GM12878 (cell line): ENCODE measurements around the gene FLYWCH2. TPM values are rescaled to one million over a fixed set of nuclear protein-coding genes. Genes with fewer than 3 reads are reported as not detected.
"Not testable (repeated sequence)": the region's sequence is repeated elsewhere in the genome, so short reads cannot be mapped to it uniquely, and the experiment has no call there.

ENCODE experiments used
- ATAC-seq: fragments of 200-7000 bp; cut with Tn5 transposase; 3 replicates; pipeline ENCODE4 v1.9.1; 2020; ENCODE audit warnings: mild to moderate bottlenecking, moderate library complexity
- BruUV-seq: library from RNA; stranded (reverse); fragments of 400-500 nt; replicated peaks from 2 replicates; lab custom pipeline; 2021; lab: Mats Ljungman, UMichigan
- CTCF ChIA-PET: fragments of 300-600 bp; sonication (Branson Sonifier 250); formaldehyde crosslinking; extraction: SDS; loops from one replicate; lab custom pipeline; 2021; ENCODE audit warnings: inconsistent platforms; lab: Yijun Ruan, JAX
- POLR2A ChIA-PET: fragments of 350-600 bp; formaldehyde crosslinking; extraction: SDS; loops from one replicate; lab custom pipeline; 2021; ENCODE audit warnings: inconsistent platforms; lab: Charles Lee
- RAD21 ChIA-PET: fragments of 300-600 bp; sonication (Branson Sonifier 250); formaldehyde crosslinking; loops from one replicate; lab custom pipeline; 2023; ENCODE audit warnings: antibody characterized with exemption; ENCODE audit not compliant: unreplicated experiment; lab: Charles Lee
- SMC1A ChIA-PET: fragments of 300-600 bp; sonication (Branson Sonifier 250); formaldehyde crosslinking; loops from one replicate; lab custom pipeline; 2023; ENCODE audit not compliant: unreplicated experiment, uncharacterized antibody; lab: Charles Lee
- DNase-seq: peaks from one replicate; pipeline ENCODE4 v3.0.0-alpha.2; 2011; ENCODE audit warnings: low read depth, low spot score
- FAIRE-seq: peaks from 3 replicates; lab custom pipeline; 2011; peaks lifted over from hg19 to GRCh38; lab: Jason Lieb, UNC
- H2AFZ ChIP-seq: 2 replicates; pipeline ENCODE4 v1.6.0; 2011; ENCODE audit warnings: low read depth, low read length, control low read depth; ENCODE audit not compliant: control insufficient read depth
- H3K27ac ChIP-seq: 2 replicates; pipeline ENCODE4 v1.5.1; 2011; ENCODE audit warnings: control low read depth; ENCODE audit not compliant: control insufficient read depth, insufficient read depth
- H3K27me3 ChIP-seq, 2 experiments: replicated peaks in 1 of 2; 2 replicates each; pipeline versions ENCODE4 v1.6.0 to v1.6.1; 2011; ENCODE audit warnings: low read length in 1 of 2; ENCODE audit not compliant: control insufficient read depth in 2 of 2, insufficient read depth in 2 of 2
- H3K36me3 ChIP-seq, 2 experiments: 2 replicates each; pipeline ENCODE4 v1.5.1; 2011; ENCODE audit warnings: low read length in 1 of 2; ENCODE audit not compliant: control insufficient read depth in 2 of 2, insufficient read depth in 2 of 2
- H3K4me1 ChIP-seq: 2 replicates; pipeline ENCODE4 v1.6.1; 2011; ENCODE audit warnings: mild to moderate bottlenecking, low read length, moderate library complexity, mixed read lengths; ENCODE audit not compliant: control insufficient read depth, insufficient read depth
- H3K4me2 ChIP-seq: 2 replicates; pipeline ENCODE4 v1.6.0; 2011; ENCODE audit warnings: control low read depth; ENCODE audit not compliant: control insufficient read depth, insufficient read depth
- H3K4me3 ChIP-seq: fragments of 200-600 bp; sonication (generic); 2 replicates; pipeline ENCODE4 v1.5.1; 2016
- H3K79me2 ChIP-seq: 2 replicates; pipeline ENCODE4 v1.6.0; 2011; ENCODE audit warnings: low read length; ENCODE audit not compliant: control insufficient read depth, insufficient read depth
- H3K9ac ChIP-seq: 2 replicates; pipeline ENCODE4 v1.8.0; 2011; ENCODE audit warnings: low read length, control low read depth, mixed read lengths; ENCODE audit not compliant: control insufficient read depth, insufficient read depth
- H3K9me3 ChIP-seq: replicated peaks from 3 replicates; pipeline ENCODE4 v1.5.1; 2011; ENCODE audit warnings: mild to moderate bottlenecking, low read length; ENCODE audit not compliant: control insufficient read depth, insufficient read depth
- H4K20me1 ChIP-seq: 2 replicates; pipeline ENCODE4 v1.6.0; 2011; ENCODE audit not compliant: control insufficient read depth, insufficient read depth
- ATF7 ChIP-seq: fragments of 450-650 bp; IDR thresholded peaks from 2 replicates; pipeline ENCODE4 v1.6.1; 2016; ENCODE audit warnings: low read depth, mild to moderate bottlenecking
- BMI1 ChIP-seq: fragments of 450-650 bp; IDR thresholded peaks from 2 replicates; pipeline ENCODE4 v1.6.1; 2016; ENCODE audit warnings: mild to moderate bottlenecking, moderate library complexity, borderline replicate concordance
- CREB1 ChIP-seq: IDR thresholded peaks from 2 replicates; pipeline ENCODE4 v1.6.1; 2012; ENCODE audit warnings: low read depth, mild to moderate bottlenecking, inconsistent platforms
- CREM ChIP-seq: IDR thresholded peaks from 2 replicates; pipeline ENCODE4 v1.6.1; 2014; ENCODE audit warnings: antibody characterized with exemption, low read depth
- CTCF ChIP-seq, 3 experiments: IDR thresholded peaks in 2 of 3; conservative IDR thresholded peaks in 1 of 3; 2 replicates each; pipeline ENCODE4 v1.5.1; 2011; ENCODE audit warnings: low read depth in 3 of 3, low read length in 3 of 3, mild to moderate bottlenecking in 3 of 3, control low read depth in 2 of 3, moderate library complexity in 2 of 3, inconsistent platforms in 1 of 3, mixed read lengths in 1 of 3; ENCODE audit not compliant: control insufficient read depth in 2 of 3, insufficient read depth in 1 of 3; ENCODE audit errors: extremely low read depth in 1 of 3
- IKZF1 ChIP-seq: fragments of 450-650 bp; conservative IDR thresholded peaks from 2 replicates; pipeline ENCODE4 v1.6.1; 2017; ENCODE audit warnings: antibody characterized with exemption, mild to moderate bottlenecking
- NBN ChIP-seq: fragments of 450-650 bp; IDR thresholded peaks from 2 replicates; pipeline ENCODE4 v1.6.1; 2016
- RAD21 ChIP-seq: IDR thresholded peaks from 2 replicates; pipeline ENCODE4 v1.6.1; 2011; ENCODE audit warnings: mild to moderate bottlenecking, low read depth, low read length, moderate library complexity; ENCODE audit not compliant: insufficient read depth
- RUNX3 ChIP-seq: IDR thresholded peaks from 2 replicates; pipeline ENCODE4 v1.6.1; 2012; ENCODE audit warnings: low read length, inconsistent platforms
- SKIL ChIP-seq: fragments of 450-650 bp; IDR thresholded peaks from 2 replicates; pipeline ENCODE4 v1.6.1; 2017; ENCODE audit warnings: mild to moderate bottlenecking, low read depth, inconsistent platforms; ENCODE audit not compliant: poor library complexity, severe bottlenecking
- SMARCA5 ChIP-seq: fragments of 450-650 bp; IDR thresholded peaks from 2 replicates; pipeline ENCODE4 v1.6.1; 2017; ENCODE audit warnings: mild to moderate bottlenecking
- SMC3 ChIP-seq: IDR thresholded peaks from 2 replicates; pipeline ENCODE4 v1.6.1; 2011; ENCODE audit warnings: low read length, improper control_type of control experiment, borderline replicate concordance
- TCF7 ChIP-seq: IDR thresholded peaks from 2 replicates; pipeline ENCODE4 v1.6.1; 2014; ENCODE audit warnings: antibody characterized with exemption, borderline replicate concordance
- WGBS: methylation state at CpG from one replicate; pipeline ENCODE4 v1.1.6; 2016; ENCODE audit warnings: low lambda C conversion rate; ENCODE audit not compliant: insufficient replicate concordance, insufficient coverage; ENCODE audit errors: missing lambda C conversion rate; 5-methylcytosine and 5-hydroxymethylcytosine counted together
- in situ Hi-C: fragments of 300-500 bp; cut with MboI; formaldehyde crosslinking; loops from 9 replicates; pipeline ENCODE4 v1.14.3; 2018; ENCODE audit warnings: mixed read lengths
- intact Hi-C: fragments of 100-400 bp; cut with micrococcal nuclease; formaldehyde crosslinking; loops from one replicate; pipeline ENCODE4 v1.14.2; 2022; ENCODE audit not compliant: unreplicated experiment
- polyA plus RNA-seq, 11 experiments: library from polyadenylated mRNA; depleted of rRNA in 4 of 11; unstranded in 6 of 11; stranded (reverse) in 5 of 11; fragments of >200 nt; fragmentation: Nextera tagmentation in 4 of 11; fragmentation: Illumina TruSeq in 1 of 11; extraction: Ambion mirVana in 4 of 11; extraction: Trizol in 1 of 11; gene quantifications; 1 replicate in 1 of 11; 2 replicates in 10 of 11; pipeline versions ENCODE4 v1.2.1 to v1.2.3, GENCODE V29; 2011 to 2016; ENCODE audit warnings: inconsistent platforms in 2 of 11, missing spikeins in 2 of 11, low read depth in 1 of 11
- total RNA-seq, 4 experiments: library from RNA; depleted of rRNA in 3 of 4; stranded (reverse); fragments of >200 nt in 3 of 4; fragmentation: Illumina TruSeq in 1 of 4; extraction: Trizol in 1 of 4; gene quantifications; 2 replicates each; pipeline versions ENCODE4 v1.2.1 to v1.2.3, GENCODE V29; 2013 to 2021

FLYWCH2 gene
- total and polyA plus RNA-seq, 10 of the 15 experiments (the other 5 are each of a cell fraction or from before 2014, with no cell fraction given), result 0.27 to 43.1 (median 17.7) TPM

GRCh38 chr16:2905988-2906387 is 23.0 kb downstream of the FLYWCH2 start (continued):
- TF ChIP-seq TCF7, result no peak

GRCh38 chr16:2907084-2907753 is 24.2 kb downstream of the FLYWCH2 start:
- H3K9me3 ChIP-seq, H3K27me3 ChIP-seq, H3K79me2 ChIP-seq, H2AFZ ChIP-seq, H3K36me3 ChIP-seq, FAIRE-seq, in situ Hi-C loops, H3K4me1 ChIP-seq, ATAC-seq, H3K4me3 ChIP-seq, H3K4me2 ChIP-seq, H4K20me1 ChIP-seq, H3K9ac ChIP-seq, BruUV-seq, DNase-seq, H3K27ac ChIP-seq: not testable (repeated sequence)
- RAD21 ChIA-PET, result interaction anchor here (0.7 to 1.5 kb wide), 5 partner anchors 9 to 35 kb away, joined by 3 to 6 read pairs (median 4); partner anchors contain the start of gene FLYWCH2
- SMC1A ChIA-PET, result interaction anchor here (0.6 to 1.9 kb wide), 11 partner anchors 10 to 68 kb away, joined by 3 to 11 read pairs (median 4); partner anchors contain the start of gene FLYWCH2
- CTCF ChIA-PET, result interaction anchor here (0.6 to 4.3 kb wide), 19 partner anchors 10 to 964 kb away, joined by 3 to 30 read pairs (median 6); partner anchors contain the start of genes FLYWCH2 and PKMYT1
- 13% methylated on average over 16 of the region's 17 CpGs for WGBS
- intact Hi-C loops, result loop anchor here (2.0 to 5.0 kb wide), 2 partner anchors 32 to 75 kb away; partner anchors contain the start of gene PKMYT1
- peak; percentile 45 for TF ChIP-seq RAD21
- TF ChIP-seq CREB1, result 0 out of 2 replicates have a peak, but pooled peaks have one; percentile 45
- peak; percentile 52 to 68 (median 54); a peak in 5 of 6 replicates for TF ChIP-seq CTCF (IDR thresholded peaks at IDR 0.05 in 2 of 3, conservative IDR thresholded peaks at IDR 0.05 in 1 of 3; ENCODE audit: control insufficient read depth in 2 of 3, extremely low read depth in 1 of 3, insufficient read depth in 1 of 3, low read depth in 3 of 3, low read length in 3 of 3)
- 0 out of 2 replicates have a peak, but pooled peaks have one; percentile 23 for TF ChIP-seq RUNX3
- peak; percentile 35; the same call in 1 of the 2 replicates for TF ChIP-seq SMC3
- TF ChIP-seq IKZF1, result peak; percentile 37; the same call in 1 of the 2 replicates
- peak; percentile 28 for TF ChIP-seq SKIL
- peak; percentile 43; the same call in 1 of the 2 replicates for TF ChIP-seq SMARCA5
- peak; percentile 48; the same call in 1 of the 2 replicates for TF ChIP-seq CREM
- peak; percentile 78; the same call in 1 of the 2 replicates for TF ChIP-seq BMI1
- peak; percentile 75 for TF ChIP-seq ATF7
- TF ChIP-seq NBN, result 0 out of 2 replicates have a peak, but pooled peaks have one; percentile 47
- POLR2A ChIA-PET, result interaction anchor here (0.6 to 2.6 kb wide), 3 partner anchors 24 to 221 kb away, joined by 3 to 12 read pairs (median 3); partner anchors contain the start of gene FLYWCH2
